Parathyroid adenoma (tissue), 2 donors: Measurements from ENCODE around the gene LTO1.

Experiments used
- H2AFZ ChIP-seq: fragments of 300-600 bp; sonication (generic); one replicate; pipeline ENCODE4 v1.7.0; 2017; ENCODE audit warnings: antibody characterized with exemption, mild to moderate bottlenecking
- H3K27ac ChIP-seq: fragments of 300-600 bp; sonication (generic); one replicate; pipeline ENCODE4 v1.7.0; 2017
- H3K27me3 ChIP-seq: fragments of 300-600 bp; sonication (generic); one replicate; pipeline ENCODE4 v1.7.0; 2017; ENCODE audit warnings: low read length; ENCODE audit not compliant: control insufficient read depth, insufficient read depth
- H3K36me3 ChIP-seq: fragments of 300-600 bp; sonication (generic); one replicate; pipeline ENCODE4 v1.7.0; 2017; ENCODE audit warnings: low read length; ENCODE audit not compliant: control insufficient read depth, insufficient read depth
- H3K4me1 ChIP-seq: fragments of 300-600 bp; sonication (generic); one replicate; pipeline ENCODE4 v1.7.0; 2017; ENCODE audit warnings: control low read depth
- H3K4me2 ChIP-seq: fragments of 300-600 bp; sonication (generic); one replicate; pipeline ENCODE4 v1.7.0; 2017; ENCODE audit warnings: low read length
- H3K4me3 ChIP-seq: fragments of 300-600 bp; sonication (generic); one replicate; pipeline ENCODE4 v1.7.0; 2017; ENCODE audit warnings: low read depth, low read length
- H3K79me2 ChIP-seq: fragments of 300-600 bp; sonication (generic); one replicate; pipeline ENCODE4 v1.7.0; 2017; ENCODE audit warnings: control low read depth
- H3K9ac ChIP-seq: fragments of 300-600 bp; sonication (generic); one replicate; pipeline ENCODE4 v1.7.0; 2017; ENCODE audit warnings: mild to moderate bottlenecking
- H3K9me3 ChIP-seq: fragments of 300-600 bp; sonication (generic); one replicate; pipeline ENCODE4 v1.7.0; 2017; ENCODE audit warnings: low read length; ENCODE audit not compliant: control insufficient read depth
- CTCF ChIP-seq: fragments of 300-600 bp; sonication (generic); IDR thresholded peaks from one replicate; pipeline ENCODE4 v1.7.0; 2017; ENCODE audit warnings: antibody characterized with exemption, mild to moderate bottlenecking
- donor health status: primary hyperparathyroidism.

The LTO1 gene

DNA sequence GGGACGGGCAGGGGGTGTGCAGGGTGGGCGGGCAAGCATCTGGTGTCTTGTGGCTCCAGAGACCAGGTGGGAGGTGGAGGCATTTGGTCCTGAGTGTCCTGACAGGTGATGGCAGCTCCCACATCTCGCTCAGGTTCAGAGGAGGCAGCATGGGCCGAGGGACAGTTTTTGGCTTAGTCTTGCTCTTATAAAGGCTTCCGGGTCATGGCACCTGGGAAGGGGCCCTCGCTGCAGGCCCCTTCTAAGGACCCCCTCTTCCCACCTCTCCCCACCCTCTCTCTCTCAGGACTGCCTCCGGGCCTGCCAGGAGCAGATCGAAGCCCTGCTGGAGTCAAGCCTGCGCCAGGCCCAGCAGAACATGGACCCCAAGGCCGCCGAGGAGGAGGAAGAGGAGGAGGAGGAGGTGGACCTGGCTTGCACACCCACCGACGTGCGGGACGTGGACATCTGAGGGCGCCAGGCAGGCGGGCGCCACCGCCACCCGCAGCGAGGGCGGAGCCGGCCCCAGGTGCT, 24.3 kb downstream of the LTO1 start:
- no peaks in the 10 kb centered on the region for H3K4me1 ChIP-seq
- H3K27me3 ChIP-seq, result no peaks in the 10 kb centered on the region
- H3K36me3 ChIP-seq, result no peaks in the 10 kb centered on the region
- no peak overlapping the region for H3K27ac ChIP-seq
- H3K79me2 ChIP-seq, result no peaks in the 10 kb centered on the region
- no peak overlapping the region for H3K4me2 ChIP-seq
- TF ChIP-seq CTCF, result no peak
- no peak overlapping the region for H3K4me3 ChIP-seq
- H3K9me3 ChIP-seq, result no peaks in the 10 kb centered on the region
- no peak overlapping the region for H2AFZ ChIP-seq
- H3K9ac ChIP-seq, result no peak overlapping the region

GRCh38 chr11:69650081-69650831, 24.9 kb downstream of the LTO1 start:
- Histone ChIP-seq H3K79me2 (no peaks in the 10 kb centered on the region), H3K9me3 (no peaks in the 10 kb centered on the region), H3K4me3 (no peak overlapping the region), H3K36me3 (no peaks in the 10 kb centered on the region), H3K4me1 (no peaks in the 10 kb centered on the region), H2AFZ (no peak overlapping the region), H3K27ac (no peak overlapping the region), H3K4me2 (no peak overlapping the region), H3K9ac (no peak overlapping the region), H3K27me3 (no peaks in the 10 kb centered on the region)
- no peak for TF ChIP-seq CTCF

GRCh38 chr11:69649576-69649900, 25.6 kb downstream of the LTO1 start:
- no peak overlapping the region for H2AFZ ChIP-seq
- H3K27me3 ChIP-seq, result no peaks in the 10 kb centered on the region
- no peak overlapping the region for H3K4me3 ChIP-seq
- H3K36me3 ChIP-seq, result no peaks in the 10 kb centered on the region
- H3K4me1 ChIP-seq, result no peaks in the 10 kb centered on the region
- TF ChIP-seq CTCF, result no peak
- no peaks in the 10 kb centered on the region for H3K79me2 ChIP-seq
- H3K9me3 ChIP-seq, result no peaks in the 10 kb centered on the region
- no peak overlapping the region for H3K27ac ChIP-seq
- no peak overlapping the region for H3K9ac ChIP-seq
- H3K4me2 ChIP-seq, result no peak overlapping the region

GRCh38 chr11:69648679-69649575, 26.2 kb downstream of the LTO1 start:
- H3K4me1 ChIP-seq, result no peaks in the 10 kb centered on the region
- no peak overlapping the region for H3K27ac ChIP-seq

More at GRCh38 chr11:69648679-69649575, 26.2 kb downstream of the LTO1 start:
- H3K9ac ChIP-seq, result no peak overlapping the region
- H3K4me2 ChIP-seq, result no peak overlapping the region
- TF ChIP-seq CTCF, result no peak
- H3K36me3 ChIP-seq, result no peaks in the 10 kb centered on the region
- no peaks in the 10 kb centered on the region for H3K79me2 ChIP-seq
- H3K4me3 ChIP-seq, result no peak overlapping the region
- H2AFZ ChIP-seq, result no peak overlapping the region
- no peaks in the 10 kb centered on the region for H3K9me3 ChIP-seq
- H3K27me3 ChIP-seq, result no peaks in the 10 kb centered on the region
